DMS114 treated with DMSO at 0.1 percent for 48 hours (cell line): ENCODE measurements around the gene MTA2.
A peak's percentile ranks its signal among the peaks of the same experiment; 100 is the strongest.

ENCODE experiments used
- DNase-seq: peaks from one replicate; lab custom pipeline; 2025; ENCODE audit not compliant: unreplicated experiment; lab: John Stamatoyannopoulos, UW

Gene MTA2

DNA sequence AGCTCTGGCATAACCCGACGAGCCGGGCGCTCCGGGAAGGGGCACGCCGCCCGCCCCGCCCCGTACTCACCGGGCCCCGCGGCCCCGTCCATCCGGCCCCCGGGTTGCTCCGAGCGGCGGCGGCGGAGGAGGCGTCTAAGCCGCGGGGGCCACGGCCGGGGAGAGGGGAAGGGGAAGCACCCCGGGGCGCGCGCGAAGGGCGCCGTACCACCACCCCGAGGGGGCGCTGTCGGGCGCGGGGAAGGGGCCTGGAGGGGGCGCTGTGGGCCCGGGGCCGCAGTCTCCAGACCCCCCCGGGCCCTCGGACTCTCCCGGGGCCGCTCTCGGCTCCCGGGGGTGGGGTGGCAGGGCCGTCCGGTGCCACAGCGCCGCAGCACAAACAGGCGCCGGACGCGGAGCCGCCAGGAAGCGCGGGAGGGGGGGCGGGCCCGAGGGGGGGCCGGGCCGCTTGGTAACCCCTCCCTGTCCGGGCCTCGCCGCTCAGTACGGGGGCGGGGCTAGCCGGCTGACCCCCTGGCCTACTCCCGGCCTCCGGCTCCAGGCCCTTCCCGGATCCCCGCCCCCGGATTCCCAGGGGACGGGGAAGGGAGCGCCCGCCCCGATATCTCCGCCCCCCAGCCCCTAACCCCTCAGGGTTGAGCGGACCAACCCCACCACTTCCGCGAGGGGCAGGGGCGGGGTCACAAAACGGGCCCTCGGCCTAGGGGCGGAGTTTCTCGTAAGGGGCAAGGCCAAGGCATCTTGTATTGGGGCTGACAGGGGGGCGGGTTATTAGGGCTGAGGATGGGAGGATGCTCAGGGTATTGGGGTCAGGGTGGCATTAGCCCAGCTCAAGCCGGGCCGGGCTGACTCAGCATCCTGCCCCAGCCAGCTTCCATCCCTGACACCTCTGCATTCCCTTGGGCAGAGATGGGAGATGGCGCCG, 11.0 kb upstream of the MTA2 start, which contains the start of the genes EML3 and ROM1:
TSS of gene EML3 (minus strand) at position 410 of the 925 bp plus-strand sequence. CDS start at position 92, 318 bp downstream.
TSS of gene ROM1 (plus strand) at position 892 of the 925 bp plus-strand sequence. CDS start at position 917, 25 bp downstream.
- DNase-seq, result peak; percentile 49

DNA sequence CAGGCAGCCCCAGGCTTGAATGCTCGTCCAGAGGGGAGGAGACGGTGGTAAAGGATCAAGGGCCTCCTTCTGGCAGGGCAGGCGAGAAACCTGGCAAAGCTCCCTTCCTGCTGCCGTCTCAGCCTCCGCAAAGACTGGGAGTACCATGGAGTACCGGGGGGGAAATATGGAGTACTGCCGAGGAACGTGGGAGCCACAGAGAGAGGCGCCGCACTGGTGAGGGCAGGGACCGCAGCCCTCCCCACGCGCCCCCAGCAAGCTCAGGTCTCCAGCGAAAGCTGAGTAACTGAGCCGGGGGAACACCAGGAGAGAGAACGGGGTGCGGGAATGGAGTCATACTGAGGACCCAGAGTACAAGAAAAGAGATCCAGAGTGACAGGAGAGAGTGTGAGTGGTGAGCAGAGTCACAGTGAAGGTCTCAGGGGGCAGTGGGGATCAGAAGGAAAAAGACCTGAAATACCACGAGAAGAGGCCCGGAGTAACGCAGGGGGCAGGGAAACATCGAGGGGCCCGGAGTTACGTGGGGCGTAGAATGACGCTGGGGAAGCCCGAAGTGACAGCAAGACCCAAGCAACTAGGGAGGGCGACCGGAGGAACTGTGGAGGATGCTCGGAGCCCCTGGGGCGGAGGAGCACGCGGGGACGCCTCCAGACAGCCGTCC, 10.2 kb upstream of the MTA2 start:
- no peak for DNase-seq

DNA sequence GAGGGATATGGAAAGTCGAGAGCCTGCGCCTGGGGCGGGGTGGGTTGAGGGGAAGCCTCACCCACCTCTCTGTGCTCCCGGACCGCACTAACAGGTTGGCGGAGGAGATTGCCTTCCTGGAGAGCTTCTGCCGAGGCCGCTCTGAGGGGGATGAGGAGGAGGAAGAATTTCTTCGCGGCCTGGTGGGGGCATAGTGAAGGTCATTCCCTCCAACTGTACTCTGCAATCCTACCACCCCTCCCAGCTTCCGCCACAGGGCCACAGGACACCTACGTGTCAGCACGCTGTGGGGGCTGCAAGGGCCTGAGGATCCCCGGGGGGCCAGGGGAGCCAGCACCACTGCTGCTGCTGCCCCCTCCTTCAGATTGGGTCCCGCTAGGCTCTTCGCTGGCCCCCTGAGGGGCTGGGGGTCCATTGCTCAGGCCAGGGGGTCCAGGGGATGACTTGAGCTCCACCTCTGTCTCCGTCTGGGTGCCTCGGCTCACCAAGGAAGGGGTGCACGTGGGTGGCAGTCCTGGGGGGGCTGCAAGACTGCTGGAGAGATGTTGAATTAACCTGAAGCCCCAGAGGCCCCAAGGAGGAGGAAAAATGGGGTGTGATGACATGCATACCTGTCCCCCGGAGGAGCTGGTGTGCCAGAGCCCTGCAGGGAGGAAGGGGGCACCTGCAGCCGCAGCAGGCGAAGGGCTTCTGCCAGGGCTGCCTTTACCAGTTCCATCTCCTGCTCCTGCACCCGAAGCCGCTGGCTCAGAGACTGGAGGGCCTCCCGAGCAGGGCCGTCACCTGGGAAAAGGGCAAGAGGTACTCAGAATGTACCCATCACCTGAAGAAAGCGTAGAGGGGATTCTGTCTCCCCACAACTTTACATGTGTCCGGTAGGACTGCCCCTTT, 9.4 kb upstream of the MTA2 start:
- DNase-seq, result no peak

DNA sequence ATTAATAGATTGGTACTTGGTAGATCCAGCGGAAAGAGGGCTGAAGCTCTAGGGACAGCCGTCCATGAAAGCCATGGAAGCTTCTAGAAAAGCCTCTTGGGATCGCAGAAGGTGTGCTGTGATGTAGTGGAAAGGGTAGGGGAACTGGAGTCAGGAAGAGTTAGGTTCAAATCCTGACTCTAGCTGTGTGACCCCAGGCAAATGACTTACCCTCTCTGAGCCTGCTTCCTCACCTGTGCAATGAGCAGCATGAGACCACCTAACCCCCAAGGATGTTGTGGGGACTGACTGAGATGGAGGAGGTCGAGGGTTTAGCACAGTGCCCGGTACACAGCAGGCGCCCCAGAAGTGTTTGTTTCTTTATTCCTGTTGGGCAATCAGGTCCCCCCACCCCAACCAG, 8.7 kb upstream of the MTA2 start:
- no peak for DNase-seq

DNA sequence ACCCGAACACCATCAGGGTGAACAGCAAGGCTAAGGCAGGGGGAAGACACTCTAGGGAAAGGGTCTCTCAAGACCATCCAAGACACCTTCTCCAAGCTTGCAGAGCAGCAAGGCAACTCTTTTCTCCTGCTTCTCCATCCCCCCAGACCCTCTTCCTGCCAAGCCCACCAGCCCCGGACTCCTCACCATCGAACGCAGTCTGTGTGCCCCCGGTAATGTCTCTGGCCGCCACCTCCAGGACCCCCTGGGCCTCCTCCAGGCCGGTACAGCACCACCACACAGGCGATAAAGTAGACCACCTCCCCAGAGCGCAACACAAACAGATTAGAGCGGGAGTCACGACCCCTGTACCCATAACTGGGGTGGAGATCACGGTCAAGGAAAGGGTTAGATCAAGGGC, 7.1 kb upstream of the MTA2 start:
- no peak for DNase-seq

DNA sequence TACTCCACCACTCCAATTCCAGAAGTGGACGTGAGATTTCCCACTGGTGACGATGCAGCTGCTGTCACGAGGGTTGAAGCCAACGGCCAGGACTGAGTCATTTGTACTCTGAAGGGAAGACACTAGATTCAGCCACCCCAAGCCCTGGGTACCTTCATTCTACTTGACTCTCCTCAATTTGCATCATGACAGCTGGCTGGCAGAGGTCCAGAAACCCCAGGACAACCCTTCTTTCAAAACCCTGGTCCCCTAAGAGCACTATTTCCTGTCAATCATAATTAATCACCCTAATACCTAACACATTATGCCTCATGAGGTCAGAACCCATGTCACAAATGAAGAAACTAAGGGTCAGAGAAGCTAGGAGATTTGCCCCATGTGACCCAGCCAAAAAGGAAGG, 6.0 kb upstream of the MTA2 start:
- DNase-seq, result no peak

DNA sequence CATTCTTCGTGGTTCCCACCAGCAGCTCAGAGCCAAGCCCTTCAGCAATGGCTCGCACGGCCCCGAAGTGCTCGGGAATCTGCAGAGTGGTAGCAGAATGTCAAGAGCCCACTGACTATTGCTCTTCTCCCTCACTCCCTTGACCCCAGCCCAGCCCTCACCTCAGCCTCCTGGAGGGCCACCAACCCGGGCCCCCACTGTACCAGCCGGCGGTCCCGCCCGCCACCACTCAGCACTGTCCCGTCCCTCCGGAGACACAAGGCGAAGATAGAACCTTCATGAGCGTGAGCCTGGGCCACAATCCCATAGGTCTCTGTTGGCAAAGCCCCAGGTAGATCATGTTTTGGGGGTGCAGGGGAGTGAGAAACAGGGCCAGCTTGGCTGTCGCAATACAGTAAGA, 4.2 kb upstream of the MTA2 start:
- DNase-seq, result no peak

DNA sequence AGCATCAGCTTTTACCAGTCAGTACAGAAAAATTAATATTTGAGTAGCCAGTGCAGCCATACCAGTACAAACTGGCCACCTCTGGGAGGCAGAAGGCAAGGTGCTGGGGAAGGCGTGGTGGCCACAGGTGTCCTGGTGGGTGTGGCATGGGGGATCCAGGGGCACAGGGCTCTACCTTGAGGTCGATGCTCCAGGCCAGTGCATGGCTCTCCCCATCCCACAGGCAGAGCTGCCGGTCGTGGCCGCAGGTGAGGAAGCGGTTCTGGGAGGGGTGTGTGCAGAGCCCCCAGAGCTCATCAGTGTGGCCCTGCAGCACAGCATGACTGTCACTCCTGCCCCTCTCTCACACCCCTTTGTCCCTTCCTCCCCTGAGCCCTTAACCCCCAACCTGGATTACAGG, 3.8 kb upstream of the MTA2 start:
- DNase-seq, result no peak

DNA sequence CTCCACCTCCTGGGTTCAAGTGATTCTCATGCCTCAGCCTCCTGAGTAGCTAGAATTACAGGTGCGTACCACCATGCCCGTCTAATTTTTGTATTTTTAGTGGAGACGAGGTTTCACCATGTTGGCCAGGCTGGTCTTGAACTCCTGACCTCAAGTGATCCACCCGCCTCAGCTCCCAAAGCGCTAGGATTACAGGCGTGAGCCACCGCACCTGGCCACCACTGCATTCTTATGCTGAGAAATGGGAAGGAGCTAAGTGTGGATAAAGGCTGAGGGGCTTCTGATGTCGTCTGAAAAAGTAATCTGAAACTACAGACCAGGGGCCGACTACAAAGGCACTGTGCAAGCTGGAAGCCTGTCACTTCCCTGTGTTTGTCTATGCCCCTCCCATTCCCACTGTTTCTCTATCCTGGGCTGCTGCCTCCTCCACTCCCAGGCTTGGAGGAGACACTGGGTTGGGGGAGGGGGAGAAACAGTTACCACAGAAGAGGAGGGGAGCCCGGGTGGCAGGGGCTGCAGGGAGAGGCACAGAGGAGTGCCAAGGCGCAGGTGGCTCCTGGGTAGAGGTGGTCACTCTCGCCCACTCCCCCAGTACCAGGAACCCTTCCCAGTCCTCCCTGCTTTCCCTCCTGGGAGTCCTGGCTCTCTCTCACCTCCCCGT, 2.9 kb upstream of the MTA2 start:
- no peak for DNase-seq

DNA sequence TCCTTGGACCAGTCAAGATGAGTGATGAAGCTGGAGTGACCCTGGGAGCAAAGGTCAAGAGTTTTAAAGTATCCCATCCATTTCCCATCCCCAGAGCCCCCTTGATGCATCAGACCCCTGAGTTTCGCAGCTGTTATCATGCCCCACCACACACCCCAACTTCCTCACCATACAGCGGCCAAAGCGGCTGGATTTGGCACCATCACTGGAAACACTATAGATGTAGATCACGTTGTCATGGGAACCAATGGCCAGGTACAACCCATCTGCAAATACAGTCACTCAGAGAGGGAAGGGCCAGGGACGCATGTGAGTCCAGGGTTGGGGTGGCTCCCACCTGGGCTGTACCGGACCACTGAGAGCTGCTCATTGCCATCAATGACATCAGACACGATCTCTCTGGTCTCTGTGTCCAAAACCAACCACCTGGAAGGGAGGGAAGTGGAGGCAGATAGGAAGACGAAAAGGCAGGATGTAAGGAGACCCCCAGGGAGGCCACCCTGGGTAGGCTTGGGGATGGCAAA, 2.2 kb upstream of the MTA2 start:
- no peak for DNase-seq

DNA sequence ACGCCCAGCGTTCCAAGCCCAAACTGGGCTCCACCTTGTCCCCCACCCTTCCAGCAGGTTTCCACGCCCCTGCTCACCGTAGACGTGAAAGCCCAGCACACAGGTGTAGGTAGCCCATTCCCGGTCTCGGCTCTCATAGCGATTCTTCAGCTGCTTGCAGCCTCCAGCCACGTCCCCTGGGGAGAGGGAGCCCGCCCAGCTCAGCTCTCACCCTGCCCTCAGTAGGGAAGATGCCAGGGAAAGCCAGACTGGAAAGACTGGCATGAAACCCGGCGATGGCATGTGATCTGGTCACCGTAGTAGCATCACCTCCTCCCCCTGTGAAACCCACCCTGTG, 1.4 kb upstream of the MTA2 start:
- no peak for DNase-seq

DNA sequence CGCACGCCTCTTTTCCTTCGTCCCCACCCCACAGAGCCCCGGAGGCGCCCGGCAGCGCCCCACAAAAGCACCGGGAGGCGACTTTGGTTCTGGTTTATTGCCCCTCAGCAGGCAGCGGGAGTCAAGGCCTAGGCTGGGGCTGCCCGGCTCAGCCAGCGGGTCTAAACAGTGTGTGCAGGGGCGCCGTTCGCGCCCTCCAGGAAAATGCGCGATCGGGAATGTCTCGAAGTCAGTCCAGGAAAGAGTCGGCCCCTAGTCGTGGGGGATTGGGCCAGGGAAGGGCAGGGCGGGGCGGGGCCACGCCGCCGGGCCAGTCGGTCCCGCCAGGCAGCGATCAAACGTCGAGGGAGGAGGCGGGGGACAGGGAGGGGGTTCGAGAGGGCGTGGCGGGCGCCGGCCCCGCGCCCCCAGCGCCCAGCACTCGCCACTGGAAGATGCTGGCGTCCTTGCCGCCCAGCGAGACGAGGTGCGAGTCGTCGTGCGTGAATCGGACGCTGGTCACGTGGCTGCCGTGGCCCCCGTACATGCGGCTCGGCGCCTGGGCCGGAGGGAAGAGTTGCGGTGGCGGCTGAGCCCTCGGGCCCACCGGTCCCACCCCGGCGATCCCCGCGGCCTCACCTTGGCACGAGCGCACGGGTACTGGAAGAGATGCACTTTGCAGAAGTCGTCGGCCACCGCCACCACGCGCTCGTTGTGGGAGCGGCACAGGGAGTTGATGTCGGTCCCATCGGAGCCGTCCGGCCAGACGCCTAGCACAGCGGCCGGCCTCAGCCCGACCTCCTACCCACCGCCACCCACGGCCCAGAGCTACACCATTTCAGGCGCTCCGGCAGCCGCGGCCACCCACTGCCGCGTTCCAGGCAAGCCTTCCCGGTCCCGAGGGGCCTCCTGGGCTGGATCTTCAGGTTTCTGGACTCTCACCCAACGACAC, 741 bp upstream of the MTA2 start:
- no peak for DNase-seq

DNA sequence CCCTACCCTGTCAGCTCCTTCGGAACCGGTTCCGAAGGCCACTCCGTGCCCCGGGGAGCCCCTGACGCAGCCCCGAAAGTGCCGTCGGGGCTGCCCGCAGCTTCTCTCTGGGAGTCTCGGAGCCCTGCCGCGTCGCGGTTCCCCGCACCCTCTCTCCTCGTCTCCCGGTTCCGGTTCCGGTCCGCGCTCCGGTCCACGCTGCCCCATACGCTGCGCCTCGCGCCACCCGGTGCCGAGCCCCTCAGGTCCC, 618 bp downstream of the MTA2 start:
- DNase-seq, result no peak

DNA sequence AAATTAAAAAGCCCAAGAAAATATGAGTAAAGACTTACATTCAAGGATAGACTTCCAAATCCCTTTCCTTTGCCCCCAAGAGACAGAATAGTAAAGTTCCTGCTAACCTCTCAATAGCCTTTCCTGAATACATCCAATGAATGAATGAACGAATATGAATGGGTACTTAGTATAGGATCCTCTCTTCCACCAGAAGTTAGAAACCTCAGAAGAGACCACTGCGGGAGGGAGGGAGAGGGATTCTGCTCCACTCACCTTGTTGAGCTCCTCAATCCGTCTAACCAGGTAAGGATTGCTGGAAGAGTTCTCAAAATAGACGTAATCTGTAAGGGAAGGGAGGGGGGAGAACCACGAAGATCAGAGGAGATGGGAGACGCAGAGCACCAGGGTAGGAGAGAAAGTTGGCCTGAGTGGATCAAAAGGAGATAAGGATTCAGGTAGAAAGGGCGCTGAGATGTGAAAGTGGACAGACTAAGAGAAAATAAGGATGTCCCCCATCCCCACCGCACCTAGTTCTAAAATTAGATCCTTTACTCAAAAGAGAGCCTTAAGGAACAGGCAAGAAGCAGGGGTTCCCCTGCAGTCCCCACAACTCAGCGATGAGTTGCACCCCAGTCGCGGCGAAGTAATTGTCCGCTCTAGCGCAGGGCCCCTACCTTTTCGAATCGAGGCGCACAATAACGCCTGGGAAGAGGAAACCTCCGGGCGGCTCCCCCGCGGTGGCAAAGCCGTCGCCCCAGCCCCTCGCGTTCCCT, 1.1 kb downstream of the MTA2 start:
- DNase-seq, result no peak

DNA sequence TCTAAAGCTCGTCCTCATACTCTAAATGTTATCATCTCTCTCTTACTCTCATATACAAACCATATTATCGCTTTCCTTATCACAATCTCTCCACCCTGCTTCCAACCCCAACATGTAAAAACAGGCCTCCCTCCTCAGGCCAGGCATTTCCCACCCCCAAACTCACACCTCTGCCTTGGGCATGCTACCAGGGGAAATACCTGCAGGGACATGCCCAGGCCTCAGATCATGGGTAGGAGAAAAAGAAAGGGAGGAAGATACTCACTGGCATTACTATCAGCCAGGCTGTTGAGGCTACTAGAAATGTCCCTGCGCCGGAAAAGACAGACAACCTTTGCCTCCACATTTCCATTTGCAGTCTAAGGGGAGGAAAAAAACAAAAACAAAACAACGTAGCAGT, 1.8 kb downstream of the MTA2 start:
- DNase-seq, result no peak

DNA sequence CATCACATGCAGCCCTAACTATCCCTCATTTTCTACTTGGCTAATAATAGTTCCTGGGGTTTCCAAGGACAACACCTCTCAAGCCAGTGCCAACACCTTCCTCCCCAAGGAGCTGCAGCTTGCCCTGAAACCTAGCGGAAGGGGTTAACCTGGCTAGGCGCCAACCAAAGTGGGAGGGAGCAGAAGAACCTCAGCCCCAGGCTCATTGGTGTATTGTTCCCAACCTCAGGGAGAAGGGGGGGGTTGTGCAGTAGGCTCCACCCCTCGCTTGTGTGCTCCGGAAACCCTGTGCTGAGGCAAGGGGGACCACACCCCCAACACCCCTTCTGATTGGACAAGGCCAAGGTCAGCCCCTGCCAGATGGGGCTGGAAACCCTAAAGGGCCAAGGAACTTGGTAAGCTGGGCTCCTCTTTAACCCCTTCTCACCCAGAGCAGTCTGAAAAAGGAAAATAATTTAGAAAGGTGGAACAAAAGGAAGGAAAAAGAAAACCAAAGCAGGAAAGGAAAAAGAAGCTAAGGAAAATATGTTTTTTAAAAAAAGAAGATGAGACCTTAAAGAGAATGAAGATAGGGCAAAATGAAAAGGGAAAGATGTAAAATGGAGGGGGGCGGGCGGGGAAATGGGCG, 2.5 kb downstream of the MTA2 start:
- DNase-seq, result peak; percentile 35

DNA sequence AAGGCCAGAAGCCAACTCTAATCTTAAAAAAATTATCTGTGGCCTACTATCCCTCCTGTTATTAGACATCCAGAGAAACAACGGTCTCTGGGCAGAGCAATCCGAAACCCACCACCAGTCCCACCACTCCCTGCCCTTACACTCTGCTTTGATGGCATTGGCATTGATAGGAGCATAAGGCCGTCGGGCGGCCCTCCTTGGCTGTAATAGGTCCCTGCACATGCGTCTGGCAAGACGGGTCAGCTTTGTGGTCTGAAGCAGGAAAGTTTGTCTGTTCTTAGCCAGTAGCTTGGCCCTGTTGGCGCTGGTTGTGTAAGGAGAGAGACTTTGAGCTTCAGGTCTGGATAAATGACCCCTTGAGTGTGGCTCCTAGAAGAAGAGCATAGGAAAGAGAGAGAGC, 6.5 kb downstream of the MTA2 start:
- DNase-seq, result no peak

DNA sequence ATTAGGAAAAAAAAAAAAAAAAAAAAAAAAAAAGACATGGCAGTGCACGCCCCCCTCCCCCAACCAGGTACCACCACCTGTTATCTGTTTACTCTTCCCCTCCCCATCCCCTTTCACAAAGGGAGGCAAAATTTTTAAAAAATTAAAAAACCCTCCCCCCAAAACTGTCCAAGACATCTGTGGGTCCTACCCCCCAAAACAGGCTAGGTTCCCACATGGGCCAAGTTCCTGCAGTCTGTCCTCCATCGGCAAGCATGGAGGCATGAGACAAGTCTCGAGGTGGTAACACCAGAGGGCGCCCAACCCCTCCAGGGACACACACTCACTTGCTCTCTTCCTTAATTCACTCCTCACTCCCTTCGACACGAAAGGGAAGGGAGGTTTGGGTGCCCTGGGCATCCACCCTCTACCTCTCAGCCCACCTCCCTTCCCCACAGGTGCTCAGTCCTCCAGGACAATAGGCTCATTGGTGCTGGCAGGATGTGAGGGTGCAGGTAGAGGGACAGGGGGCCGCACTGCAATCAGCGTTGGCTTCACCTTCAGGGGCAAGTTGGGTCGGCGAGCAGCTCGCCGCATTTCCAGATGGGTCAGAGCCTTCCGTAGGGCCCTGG, 8.1 kb downstream of the MTA2 start:
- DNase-seq, result peak; percentile 54
